Endothelial cell of umbilical vein (primary cell): ENCODE results near the gene APBA2.

Source experiments
- CTCF ChIP-seq, 2 donors: IDR thresholded peaks; 1 replicate in 1 of 2; 2 replicates in 1 of 2; pipeline ENCODE4 v1.5.1; 2011; ENCODE audit warnings: low read length in 2 of 2, mild to moderate bottlenecking in 2 of 2, moderate library complexity in 2 of 2, control low read depth in 1 of 2, inconsistent platforms in 1 of 2, low read depth in 1 of 2; ENCODE audit not compliant: insufficient read depth in 1 of 2; ENCODE audit errors: extremely low read depth in 1 of 2
- JUN ChIP-seq: IDR thresholded peaks from 2 replicates; pipeline ENCODE4 v1.6.1; 2011; ENCODE audit warnings: borderline replicate concordance, low read depth; ENCODE audit not compliant: insufficient read length, insufficient read depth
- MYC ChIP-seq: IDR thresholded peaks from one replicate; pipeline ENCODE4 v1.6.1; 2011; ENCODE audit warnings: mild to moderate bottlenecking, low read depth, low read length

GRCh38 chr15:29061746-29062145 is 176.0 kb downstream of the APBA2 start:
- no peak for TF ChIP-seq CTCF (IDR thresholded peaks at IDR 0.05; ENCODE audit: extremely low read depth in 1 of 2, insufficient read depth in 1 of 2, low read depth in 1 of 2, low read length in 2 of 2)
- TF ChIP-seq MYC = no peak
- no peak for TF ChIP-seq JUN
